ENCODE results near the gene AKAP6. TPM values are rescaled to one million over a fixed set of nuclear protein-coding genes. Genes with fewer than 3 reads are reported as not detected.

The AKAP6 gene
- total RNA-seq, 2 experiments from 2014 or later: 1.1 to 1.4 TPM

GRCh38 chr14:32629236-32629635 lies 300.1 kb downstream of the AKAP6 start:
- no peaks in the 10 kb centered on the region for H3K27me3 Mint-ChIP-seq
- ChIA-PET CTCF (interaction anchor here (0.7 kb wide), 1 partner anchor 96 kb away, joined by 5 read pairs; no protein-coding TSS in a partner anchor), POLR2A (no interaction called here)

DNA sequence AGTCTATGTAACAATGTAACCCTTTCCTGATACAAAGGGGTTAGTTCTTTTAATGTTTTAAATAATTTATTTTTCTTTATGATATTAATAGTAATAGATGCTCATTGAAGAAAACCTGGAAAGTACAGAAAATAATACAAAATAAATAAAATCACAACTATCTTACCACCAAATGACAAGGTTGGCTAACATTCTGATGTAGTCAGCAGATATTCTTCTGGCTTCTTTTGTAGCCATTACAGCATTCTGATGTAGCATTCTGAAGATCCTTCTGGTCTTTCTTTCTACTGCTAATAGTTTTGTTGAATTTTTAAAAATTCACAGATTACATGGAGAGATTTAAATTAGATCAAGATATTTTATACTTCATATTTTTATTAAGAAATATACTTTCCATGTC lies 301.6 kb downstream of the AKAP6 start:
- ChIA-PET CTCF (no interaction called here), POLR2A (no interaction called here)
- no peak for DNase-seq
- Mint-ChIP-seq H3K36me3 (ENCODE audit: low read depth) (no peaks in the 10 kb centered on the region), H3K27me3 (no peaks in the 10 kb centered on the region), H3K4me3 (no peak overlapping the region), H3K4me1 (no peaks in the 10 kb centered on the region), H3K27ac (no peak overlapping the region), H3K9me3 (peaks cover 2% of the 10 kb centered on the region)

More at GRCh38 chr14:32629236-32629635, 300.1 kb downstream of the AKAP6 start:
- Mint-ChIP-seq H3K4me1 (no peaks in the 10 kb centered on the region), H3K27ac (no peak overlapping the region), H3K4me3 (no peak overlapping the region), H3K9me3 (peaks cover 2% of the 10 kb centered on the region), H3K36me3 (ENCODE audit: low read depth) (no peaks in the 10 kb centered on the region)
- no peak for DNase-seq

DNA sequence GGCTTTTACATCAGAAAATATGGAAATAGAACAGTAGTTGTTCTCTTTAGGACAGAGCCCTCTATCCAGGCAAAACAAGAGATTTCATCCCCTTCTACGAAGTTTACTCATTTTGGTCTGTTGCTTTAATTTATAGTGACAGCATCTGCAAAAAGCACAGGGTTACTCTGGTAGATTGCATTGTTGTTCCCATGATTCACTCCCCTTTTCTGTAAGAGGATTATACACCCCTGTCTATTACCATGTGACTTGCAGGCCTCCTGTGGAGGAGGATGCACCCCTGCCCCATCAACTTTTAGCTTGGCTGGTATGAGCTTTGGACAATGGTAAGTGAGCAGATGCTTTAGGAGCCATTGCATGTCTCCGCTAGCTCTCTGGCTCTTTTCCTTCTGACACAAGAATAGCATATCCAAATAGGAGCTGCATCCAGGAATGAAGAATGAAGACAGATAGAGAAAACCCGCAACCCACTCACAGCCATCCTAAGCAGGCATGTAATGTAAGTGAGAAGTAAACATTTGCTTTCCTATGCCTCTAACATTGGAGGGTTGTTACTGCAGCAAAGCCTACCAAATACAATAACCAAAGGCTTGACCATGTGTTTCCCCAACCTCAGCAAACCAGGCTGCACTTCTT lies 304.2 kb downstream of the AKAP6 start:
- DNase-seq: no peak
- ChIA-PET CTCF (no interaction called here), POLR2A (no interaction called here)
- H3K4me3 Mint-ChIP-seq: no peak overlapping the region
- H3K27ac Mint-ChIP-seq: no peak overlapping the region
- H3K27me3 Mint-ChIP-seq: no peaks in the 10 kb centered on the region
- no peaks in the 10 kb centered on the region for H3K4me1 Mint-ChIP-seq
- H3K36me3 Mint-ChIP-seq (ENCODE audit: low read depth): no peaks in the 10 kb centered on the region
- no peaks in the 10 kb centered on the region for H3K9me3 Mint-ChIP-seq

GRCh38 chr14:32633930-32634329 lies 304.8 kb downstream of the AKAP6 start:
- Mint-ChIP-seq H3K4me3 (no peak overlapping the region), H3K4me1 (no peaks in the 10 kb centered on the region), H3K9me3 (no peaks in the 10 kb centered on the region), H3K27ac (no peak overlapping the region), H3K36me3 (ENCODE audit: low read depth) (no peaks in the 10 kb centered on the region), H3K27me3 (no peaks in the 10 kb centered on the region)
- POLR2A ChIA-PET: no interaction called here
- no peak for DNase-seq
- CTCF ChIA-PET: no interaction called here

DNA sequence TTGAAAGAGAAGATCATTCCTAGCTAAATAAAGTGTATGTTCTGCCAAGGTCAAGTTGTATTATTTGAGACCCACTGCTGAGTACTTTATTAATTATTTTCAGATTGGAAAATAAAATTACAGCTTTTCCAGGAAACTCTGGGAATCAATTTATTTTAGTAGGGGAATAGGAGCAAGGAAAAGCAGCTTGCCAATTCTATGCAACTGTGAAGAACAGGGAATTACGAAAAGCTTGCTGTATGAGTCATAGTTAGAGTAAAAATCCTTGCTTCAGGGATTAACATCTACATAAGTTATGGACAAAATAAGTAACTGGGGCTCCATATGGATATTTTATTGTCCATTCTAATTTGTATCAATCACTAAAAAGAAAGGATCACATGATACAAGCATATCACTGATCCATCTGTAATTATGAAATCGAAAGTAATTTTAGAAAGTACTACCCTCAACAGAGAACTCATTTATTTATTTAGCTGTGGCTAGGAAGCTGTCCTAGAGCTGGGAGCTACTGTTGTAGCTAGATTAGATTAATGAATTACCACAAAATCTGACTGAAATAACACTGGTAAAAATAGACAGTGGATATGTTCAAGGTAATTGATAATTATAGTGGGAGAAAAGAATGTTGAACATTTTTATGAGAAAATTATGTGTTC lies 306.1 kb downstream of the AKAP6 start:
- Mint-ChIP-seq H3K36me3 (ENCODE audit: low read depth) (no peaks in the 10 kb centered on the region), H3K4me3 (no peak overlapping the region), H3K4me1 (no peaks in the 10 kb centered on the region), H3K9me3 (no peaks in the 10 kb centered on the region), H3K27ac (no peak overlapping the region), H3K27me3 (no peaks in the 10 kb centered on the region)
- DNase-seq: no peak
- POLR2A ChIA-PET: no interaction called here
- CTCF ChIA-PET: no interaction called here

DNA sequence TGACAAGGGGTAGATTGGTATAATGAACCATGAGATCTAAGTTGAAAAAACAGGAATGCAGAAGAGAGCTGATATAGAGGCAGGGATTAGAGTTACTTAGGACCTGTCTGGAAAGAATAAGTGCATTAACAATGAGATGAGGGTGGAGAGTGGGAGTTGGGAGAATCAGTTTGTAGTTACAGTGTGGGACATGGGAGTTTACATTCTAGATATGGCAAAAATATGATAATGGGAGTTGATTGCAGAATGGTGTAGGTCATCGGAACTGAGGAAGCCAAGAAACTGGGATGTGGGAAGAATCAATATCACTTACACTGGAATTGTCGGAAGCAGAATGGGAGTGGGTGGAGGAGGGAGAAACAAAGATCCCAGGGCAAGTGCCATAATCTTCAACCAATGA lies 308.5 kb downstream of the AKAP6 start:
- ChIA-PET POLR2A (no interaction called here), CTCF (no interaction called here)
- Mint-ChIP-seq H3K9me3 (no peaks in the 10 kb centered on the region), H3K36me3 (ENCODE audit: low read depth) (no peaks in the 10 kb centered on the region), H3K27ac (no peak overlapping the region), H3K4me3 (no peak overlapping the region), H3K4me1 (no peaks in the 10 kb centered on the region), H3K27me3 (no peaks in the 10 kb centered on the region)
- no peak for DNase-seq

DNA sequence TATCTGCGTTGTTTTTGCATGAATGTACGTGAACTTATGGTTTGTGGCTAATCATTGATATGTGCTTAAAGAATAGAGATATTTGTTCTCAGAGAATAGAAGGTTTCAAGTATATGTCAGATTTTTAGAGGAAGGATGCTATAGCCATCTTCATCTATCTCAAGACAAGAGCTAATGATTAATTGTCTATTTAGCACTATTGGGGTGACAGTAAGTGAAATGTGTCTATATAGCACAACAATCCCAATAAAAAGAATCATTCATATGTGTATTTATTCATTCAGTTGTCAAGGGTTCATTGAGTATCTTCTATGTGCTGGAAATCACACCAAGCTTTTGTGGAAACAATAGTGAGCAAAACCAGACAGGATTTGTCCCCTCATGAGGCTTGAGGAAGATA lies 310.1 kb downstream of the AKAP6 start:
- no peaks in the 10 kb centered on the region for H3K27me3 Mint-ChIP-seq
- no peaks in the 10 kb centered on the region for H3K9me3 Mint-ChIP-seq
- no peaks in the 10 kb centered on the region for H3K4me1 Mint-ChIP-seq
- ChIA-PET CTCF (no interaction called here), POLR2A (no interaction called here)
- H3K36me3 Mint-ChIP-seq (ENCODE audit: low read depth): no peaks in the 10 kb centered on the region
- H3K4me3 Mint-ChIP-seq: no peak overlapping the region
- no peak for DNase-seq
- no peak overlapping the region for H3K27ac Mint-ChIP-seq

GRCh38 chr14:32645551-32645950 lies 316.5 kb downstream of the AKAP6 start:
- POLR2A ChIA-PET: no interaction called here
- H3K9me3 Mint-ChIP-seq: no peaks in the 10 kb centered on the region
- no peak overlapping the region for H3K27ac Mint-ChIP-seq
- no peaks in the 10 kb centered on the region for H3K27me3 Mint-ChIP-seq
- CTCF ChIA-PET: no interaction called here
- no peak overlapping the region for H3K4me3 Mint-ChIP-seq
- DNase-seq: no peak
- H3K4me1 Mint-ChIP-seq: no peaks in the 10 kb centered on the region
- no peaks in the 10 kb centered on the region for H3K36me3 Mint-ChIP-seq (ENCODE audit: low read depth)

DNA sequence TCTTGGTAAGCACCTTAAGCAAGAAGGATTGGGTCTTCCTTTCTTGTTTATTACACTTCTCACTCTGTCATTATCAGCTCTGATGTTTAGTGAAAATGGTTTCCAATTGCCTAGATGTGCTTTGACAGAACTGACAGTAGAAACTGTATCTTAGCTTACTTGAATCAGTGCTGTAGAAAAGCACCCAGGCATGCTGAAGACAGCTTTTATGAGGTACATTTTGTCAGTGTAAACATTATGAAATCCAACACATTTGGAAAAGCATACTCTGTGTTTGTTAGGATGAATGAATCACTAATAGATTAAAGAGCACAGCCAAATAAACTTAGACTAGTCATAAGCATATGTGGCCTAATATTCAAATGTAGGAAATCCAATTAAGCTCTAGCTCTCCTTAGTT lies 319.3 kb downstream of the AKAP6 start:
- Mint-ChIP-seq H3K36me3 (ENCODE audit: low read depth) (no peaks in the 10 kb centered on the region), H3K4me3 (no peak overlapping the region), H3K27me3 (no peaks in the 10 kb centered on the region), H3K4me1 (no peaks in the 10 kb centered on the region), H3K9me3 (no peaks in the 10 kb centered on the region), H3K27ac (no peak overlapping the region)
- no peak for DNase-seq
- CTCF ChIA-PET: no interaction called here
- POLR2A ChIA-PET: no interaction called here

- no peak overlapping the region for H3K27ac Mint-ChIP-seq
- no peaks in the 10 kb centered on the region for H3K4me1 Mint-ChIP-seq
- ChIA-PET CTCF (no interaction called here), POLR2A (no interaction called here)
- no peaks in the 10 kb centered on the region for H3K36me3 Mint-ChIP-seq (ENCODE audit: low read depth)
- H3K4me3 Mint-ChIP-seq: no peak overlapping the region
- no peak for DNase-seq
- H3K9me3 Mint-ChIP-seq: no peaks in the 10 kb centered on the region
- no peaks in the 10 kb centered on the region for H3K27me3 Mint-ChIP-seq
These were observed 320.9 kb downstream of the AKAP6 start for GRCh38 chr14:32650030-32650429.

DNA sequence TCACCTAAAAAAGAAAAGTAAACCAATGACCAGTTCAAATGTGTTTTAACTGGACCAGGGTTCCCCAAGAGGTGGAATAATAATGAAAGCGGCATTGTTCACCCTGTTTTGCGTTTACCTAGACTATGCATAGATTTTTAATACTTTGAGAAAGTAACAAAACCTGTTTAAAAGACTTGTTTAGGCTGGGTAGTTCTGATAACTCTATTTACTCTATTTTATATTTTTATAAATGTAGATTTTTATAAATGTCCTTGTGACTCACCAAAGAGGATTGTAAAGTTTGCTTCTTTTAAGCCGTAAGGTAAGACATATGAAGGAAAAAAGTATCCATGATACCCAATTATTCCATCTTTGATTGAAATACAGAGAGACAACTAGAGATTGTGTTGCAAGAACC lies 321.6 kb downstream of the AKAP6 start:
- DNase-seq: no peak
- ChIA-PET POLR2A (no interaction called here), CTCF (no interaction called here)
- no peak overlapping the region for H3K4me3 Mint-ChIP-seq
- no peaks in the 10 kb centered on the region for H3K4me1 Mint-ChIP-seq
- no peaks in the 10 kb centered on the region for H3K27me3 Mint-ChIP-seq
- no peaks in the 10 kb centered on the region for H3K9me3 Mint-ChIP-seq
- H3K27ac Mint-ChIP-seq: no peak overlapping the region
- H3K36me3 Mint-ChIP-seq (ENCODE audit: low read depth): no peaks in the 10 kb centered on the region

DNA sequence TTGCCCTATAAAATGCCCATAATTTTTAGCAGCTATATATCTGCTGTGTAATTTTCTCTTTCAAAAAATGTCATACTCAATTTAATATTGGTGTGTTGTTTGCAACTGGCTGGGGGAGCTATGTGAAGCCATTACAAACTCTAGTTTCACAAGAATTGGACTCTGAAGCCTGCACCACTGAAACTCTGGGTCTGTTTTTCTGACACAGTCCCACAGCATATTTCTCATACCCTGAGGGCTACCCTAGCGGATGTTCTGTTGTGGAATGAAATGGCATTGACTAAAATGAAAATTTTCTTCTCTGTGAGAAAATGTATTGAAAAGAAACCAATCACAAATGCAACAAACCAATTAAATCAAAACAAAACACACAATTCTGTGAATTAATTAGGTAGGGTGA lies 325.0 kb downstream of the AKAP6 start:
- no peaks in the 10 kb centered on the region for H3K4me1 Mint-ChIP-seq
- ChIA-PET CTCF (no interaction called here), POLR2A (no interaction called here)
- H3K27ac Mint-ChIP-seq: no peak overlapping the region
- no peaks in the 10 kb centered on the region for H3K27me3 Mint-ChIP-seq
- H3K36me3 Mint-ChIP-seq (ENCODE audit: low read depth): no peaks in the 10 kb centered on the region
- no peak overlapping the region for H3K4me3 Mint-ChIP-seq
- no peaks in the 10 kb centered on the region for H3K9me3 Mint-ChIP-seq
- DNase-seq: no peak

DNA sequence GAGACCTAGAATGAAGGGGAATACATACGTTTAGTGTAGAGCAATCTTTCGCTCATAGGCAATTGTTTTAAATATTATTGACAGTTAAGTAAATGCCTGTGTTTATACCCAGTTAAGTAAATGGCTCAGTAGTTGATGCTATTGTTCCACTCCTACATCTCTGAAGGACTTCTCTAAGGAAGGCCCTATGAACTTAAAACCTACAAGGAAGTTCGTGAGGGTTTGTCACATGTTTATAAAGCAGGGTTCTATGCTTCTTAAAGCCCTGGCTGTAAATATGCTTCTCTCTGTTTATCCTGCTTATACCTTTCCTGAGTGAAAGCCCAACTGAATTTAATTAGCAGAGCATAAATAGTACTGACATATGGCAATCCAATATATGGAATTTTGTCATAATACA lies 327.5 kb downstream of the AKAP6 start:
- CTCF ChIA-PET: no interaction called here
- no peaks in the 10 kb centered on the region for H3K27me3 Mint-ChIP-seq
- no peak for DNase-seq
- H3K36me3 Mint-ChIP-seq (ENCODE audit: low read depth): no peaks in the 10 kb centered on the region
- POLR2A ChIA-PET: no interaction called here
- H3K4me1 Mint-ChIP-seq: no peaks in the 10 kb centered on the region
- H3K9me3 Mint-ChIP-seq: no peaks in the 10 kb centered on the region
- H3K4me3 Mint-ChIP-seq: no peak overlapping the region
- no peak overlapping the region for H3K27ac Mint-ChIP-seq

DNA sequence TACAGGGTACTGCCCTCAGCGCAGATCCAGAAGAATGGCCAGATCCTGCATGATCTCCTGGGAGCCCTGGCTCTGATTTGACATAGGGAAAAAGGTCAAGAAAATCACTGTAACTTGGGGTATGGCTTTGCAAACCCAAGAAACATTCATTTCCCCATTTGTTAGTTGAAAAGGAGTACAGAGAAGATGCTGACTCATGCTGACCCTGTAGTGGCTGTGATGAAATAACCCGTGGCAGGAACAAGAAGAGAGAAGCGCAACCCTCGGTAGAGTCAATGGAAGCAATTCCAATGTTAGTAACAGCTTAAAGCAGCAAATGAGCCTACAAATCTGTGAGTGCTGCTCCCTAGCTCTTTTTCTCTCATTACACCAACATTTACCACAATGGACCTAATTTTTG lies 328.0 kb downstream of the AKAP6 start:
- ChIA-PET POLR2A (no interaction called here), CTCF (no interaction called here)
- no peak overlapping the region for H3K27ac Mint-ChIP-seq
- H3K4me3 Mint-ChIP-seq: no peak overlapping the region
- no peaks in the 10 kb centered on the region for H3K9me3 Mint-ChIP-seq
- no peaks in the 10 kb centered on the region for H3K36me3 Mint-ChIP-seq (ENCODE audit: low read depth)
- no peaks in the 10 kb centered on the region for H3K27me3 Mint-ChIP-seq
- no peaks in the 10 kb centered on the region for H3K4me1 Mint-ChIP-seq
- DNase-seq: no peak
